Measurements from ENCODE around the gene SLC17A9.

DNA sequence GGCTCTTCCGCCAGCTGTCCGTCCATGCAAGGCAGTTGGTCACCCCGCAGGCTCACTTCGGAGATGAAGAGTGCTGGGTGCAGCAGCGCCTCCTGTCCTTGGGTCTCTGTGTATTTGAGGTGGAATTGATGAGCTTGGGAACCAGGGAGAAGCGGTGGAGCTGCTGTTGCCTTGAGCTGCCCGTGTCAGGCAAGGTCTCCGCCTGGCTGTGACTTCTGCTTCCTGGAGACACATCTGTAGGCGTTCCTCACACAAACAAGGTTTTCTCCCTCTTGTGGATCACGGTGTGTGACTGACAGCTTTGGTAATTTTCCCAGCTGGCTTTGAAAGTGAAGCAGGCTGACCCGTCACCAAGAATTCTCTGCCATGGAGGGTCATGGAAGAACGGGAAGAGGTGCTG lies 2.5 kb upstream of the SLC17A9 start:
- TF ChIP-seq CTCF (IDR thresholded peaks at IDR 0.05) (no peak), EZH2 (IDR thresholded peaks at IDR 0.05; ENCODE audit: borderline replicate concordance, insufficient read depth, low read depth, low read length, poor library complexity, severe bottlenecking) (no peak)

Data from B cell (primary cell).